Liver (tissue), 9 donors: Measurements from ENCODE around the gene DNAAF8. TPM values are rescaled to one million over a fixed set of nuclear protein-coding genes. Genes with fewer than 3 reads are reported as not detected.

ENCODE experiments used
- DNase-seq: peaks from one replicate; pipeline ENCODE4 v3.0.0-alpha.2; 2017; ENCODE audit warnings: low spot score
- H3K27ac ChIP-seq, 2 donors: one replicate each; pipeline ENCODE4 v1.7.0; 2013; ENCODE audit warnings: inconsistent platforms in 2 of 2, low read length in 2 of 2, control low read depth in 1 of 2, low read depth in 1 of 2, mild to moderate bottlenecking in 1 of 2
- H3K27me3 ChIP-seq, 4 donors: one replicate each; pipeline versions ENCODE4 v1.6.1 to v1.7.0; 2013; ENCODE audit warnings: low read length in 3 of 4, inconsistent platforms in 1 of 4, mild to moderate bottlenecking in 1 of 4, moderate library complexity in 1 of 4; ENCODE audit not compliant: control insufficient read depth in 4 of 4, insufficient read depth in 4 of 4
- H3K36me3 ChIP-seq, 4 donors: one replicate each; pipeline versions ENCODE4 v1.6.1 to v1.7.0; 2013; ENCODE audit warnings: low read length in 3 of 4, mild to moderate bottlenecking in 3 of 4, low read depth in 1 of 4, moderate library complexity in 1 of 4; ENCODE audit not compliant: control insufficient read depth in 4 of 4, insufficient read depth in 3 of 4
- H3K4me1 ChIP-seq, 4 donors: one replicate each; pipeline versions ENCODE4 v1.6.1 to v1.7.0; 2013; ENCODE audit warnings: low read length in 3 of 4, mild to moderate bottlenecking in 3 of 4, moderate library complexity in 1 of 4; ENCODE audit not compliant: control insufficient read depth in 4 of 4, insufficient read depth in 4 of 4
- H3K4me3 ChIP-seq, 3 donors: one replicate each; pipeline versions ENCODE4 v1.6.1 to v1.7.0; 2013; ENCODE audit warnings: low read length in 3 of 3, control low read depth in 1 of 3, low read depth in 1 of 3, mild to moderate bottlenecking in 1 of 3
- H3K9ac ChIP-seq, 2 donors: one replicate each; pipeline ENCODE4 v1.7.0; 2013; ENCODE audit warnings: low read length in 2 of 2, mild to moderate bottlenecking in 2 of 2, moderate library complexity in 2 of 2, control low read depth in 1 of 2, low read depth in 1 of 2
- H3K9me3 ChIP-seq, 4 donors: one replicate each; pipeline versions ENCODE4 v1.6.1 to v1.7.0; 2013; ENCODE audit warnings: low read length in 3 of 4; ENCODE audit not compliant: control insufficient read depth in 4 of 4
- EGR1 ChIP-seq, 2 donors: IDR thresholded peaks; 2 replicates each; pipeline ENCODE4 v1.6.1; 2016 to 2018; ENCODE audit warnings: antibody characterized with exemption in 2 of 2, low read depth in 2 of 2
- FOXA1 ChIP-seq: IDR thresholded peaks from 2 replicates; pipeline ENCODE4 v1.6.1; 2016; ENCODE audit warnings: antibody characterized with exemption
- FOXA2 ChIP-seq: IDR thresholded peaks from 2 replicates; pipeline ENCODE4 v1.6.1; 2016; ENCODE audit warnings: antibody characterized with exemption
- GABPA ChIP-seq, 2 donors: IDR thresholded peaks in 1 of 2; conservative IDR thresholded peaks in 1 of 2; 2 replicates each; pipeline ENCODE4 v1.6.1; 2016; ENCODE audit warnings: antibody characterized with exemption in 2 of 2, mild to moderate bottlenecking in 1 of 2, moderate library complexity in 1 of 2
- HNF4G ChIP-seq: IDR thresholded peaks from 2 replicates; pipeline ENCODE4 v1.6.1; 2016; ENCODE audit warnings: antibody characterized with exemption
- JUND ChIP-seq, 2 donors: IDR thresholded peaks; 2 replicates each; pipeline ENCODE4 v1.6.1; 2016; ENCODE audit warnings: antibody characterized with exemption in 2 of 2
- NR2F2 ChIP-seq: IDR thresholded peaks from 2 replicates; pipeline ENCODE4 v1.6.1; 2016; ENCODE audit warnings: antibody characterized with exemption
- RAD21 ChIP-seq, 2 donors: IDR thresholded peaks; 2 replicates each; pipeline ENCODE4 v1.6.1; 2016; ENCODE audit warnings: antibody characterized with exemption in 2 of 2, mild to moderate bottlenecking in 2 of 2
- RXRA ChIP-seq, 2 donors: IDR thresholded peaks; 2 replicates each; pipeline ENCODE4 v1.6.1; 2017 to 2018; ENCODE audit warnings: antibody characterized with exemption in 2 of 2, mild to moderate bottlenecking in 1 of 2
- SP1 ChIP-seq: IDR thresholded peaks from 2 replicates; pipeline ENCODE4 v1.6.1; 2018; ENCODE audit warnings: antibody characterized with exemption, mild to moderate bottlenecking
- TAF1 ChIP-seq: conservative IDR thresholded peaks from 2 replicates; pipeline ENCODE4 v1.6.1; 2016; ENCODE audit warnings: antibody characterized with exemption, mild to moderate bottlenecking
- YY1 ChIP-seq: IDR thresholded peaks from 2 replicates; pipeline ENCODE4 v1.6.1; 2016; ENCODE audit warnings: antibody characterized with exemption, mild to moderate bottlenecking
- WGBS: extraction: QIAGEN DNeasy Blood & Tissue Kit; methylation state at CpG from one replicate; pipeline ENCODE4 v1.1.7; 2013; 5-methylcytosine and 5-hydroxymethylcytosine counted together
- polyA plus RNA-seq, 2 donors: library from polyadenylated mRNA; stranded (reverse) in 1 of 2; unstranded in 1 of 2; fragments of 200-250 nt in 1 of 2; fragments of >200 nt in 1 of 2; fragmentation: Nextera tagmentation in 1 of 2; extraction: Ambion mirVana in 1 of 2; gene quantifications; one replicate each; pipeline versions ENCODE4 v1.2.1 to v1.2.3, GENCODE V29; 2013 to 2015
- total RNA-seq, 2 donors: library from RNA; depleted of rRNA; stranded (reverse); fragments of >200 nt; gene quantifications; one replicate each; pipeline ENCODE4 v1.2.3, GENCODE V29; 2014
- TF ChIP-seq, protein P1 (sequence below): fragments of 150-350 bp; IDR thresholded peaks from 2 replicates; pipeline ENCODE4 v1.5.1; 2017; ENCODE audit warnings: improper control_type of control experiment, low read depth, low read length; ENCODE audit not compliant: missing input control
- TF ChIP-seq, protein P2 (sequence below): IDR thresholded peaks from 2 replicates; pipeline ENCODE4 v1.6.1; 2016; ENCODE audit warnings: antibody characterized with exemption
- TF ChIP-seq, protein P3 (sequence below): IDR thresholded peaks from 2 replicates; pipeline ENCODE4 v1.6.1; 2016; ENCODE audit warnings: antibody characterized with exemption, mild to moderate bottlenecking
- TF ChIP-seq, protein P4 (sequence below): IDR thresholded peaks from 2 replicates; pipeline ENCODE4 v1.6.1; 2016; ENCODE audit warnings: antibody characterized with exemption
- TF ChIP-seq, protein P5 (sequence below): IDR thresholded peaks from 2 replicates; pipeline ENCODE4 v1.6.1; 2016; ENCODE audit warnings: antibody characterized with exemption
- donor health status: healthy.
- donor health status: healthy.
- donor health status: healthy.
- donor health status: healthy.
- donor health status: healthy.

Gene DNAAF8
- total and polyA plus RNA-seq, 4 donors = 0.33 to 0.75 (median 0.56) TPM

DNA sequence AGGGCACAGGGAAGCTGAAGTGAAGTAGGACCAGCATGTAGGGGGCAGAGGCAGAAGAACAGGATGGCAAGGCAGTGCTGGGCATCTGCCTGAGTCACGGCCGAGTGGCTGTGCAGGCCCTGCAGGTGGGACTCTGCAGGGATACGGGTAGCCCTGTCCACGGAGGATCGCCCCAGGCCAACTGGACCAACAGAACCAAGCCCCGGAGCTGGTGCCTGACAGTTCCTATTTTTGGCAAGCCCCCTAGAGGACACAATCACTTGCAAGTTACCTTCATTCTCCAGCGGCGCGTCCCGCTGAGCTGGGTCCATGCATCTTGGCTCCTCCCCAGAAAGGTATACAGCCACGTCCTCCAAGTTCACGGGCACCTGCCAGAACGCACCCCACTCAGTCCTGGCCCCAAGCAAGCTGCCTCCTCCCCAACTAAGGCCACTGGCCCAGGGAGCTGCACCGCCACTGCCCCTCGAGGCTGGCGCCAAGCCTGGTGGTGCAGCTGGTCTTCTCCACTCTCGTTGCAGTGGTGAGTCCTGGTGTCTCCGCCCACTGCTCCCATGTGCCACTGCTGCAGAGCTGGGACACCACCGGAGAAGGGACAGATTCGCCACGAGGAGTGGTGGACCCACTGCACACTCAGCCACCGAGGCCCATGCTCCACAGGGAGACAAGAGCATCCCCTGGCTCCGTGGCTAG lies 26.0 kb downstream of the DNAAF8 start:
- Histone ChIP-seq H3K4me1 (peaks cover 0 to 3% (median 2%) of the 10 kb centered on the region in 4 donors), H3K9me3 (no peaks in the 10 kb centered on the region), H3K9ac (no peak overlapping the region), H3K4me3 (no peak overlapping the region), H3K27me3 (no peaks in the 10 kb centered on the region), H3K27ac (no peak overlapping the region), H3K36me3 (peaks cover 12 to 63% (median 32%) of the 10 kb centered on the region in 4 donors)
- DNase-seq = no peak
- 95% methylated on average over 23 of the region's 23 CpGs for WGBS
- TF ChIP-seq, protein P1, sequence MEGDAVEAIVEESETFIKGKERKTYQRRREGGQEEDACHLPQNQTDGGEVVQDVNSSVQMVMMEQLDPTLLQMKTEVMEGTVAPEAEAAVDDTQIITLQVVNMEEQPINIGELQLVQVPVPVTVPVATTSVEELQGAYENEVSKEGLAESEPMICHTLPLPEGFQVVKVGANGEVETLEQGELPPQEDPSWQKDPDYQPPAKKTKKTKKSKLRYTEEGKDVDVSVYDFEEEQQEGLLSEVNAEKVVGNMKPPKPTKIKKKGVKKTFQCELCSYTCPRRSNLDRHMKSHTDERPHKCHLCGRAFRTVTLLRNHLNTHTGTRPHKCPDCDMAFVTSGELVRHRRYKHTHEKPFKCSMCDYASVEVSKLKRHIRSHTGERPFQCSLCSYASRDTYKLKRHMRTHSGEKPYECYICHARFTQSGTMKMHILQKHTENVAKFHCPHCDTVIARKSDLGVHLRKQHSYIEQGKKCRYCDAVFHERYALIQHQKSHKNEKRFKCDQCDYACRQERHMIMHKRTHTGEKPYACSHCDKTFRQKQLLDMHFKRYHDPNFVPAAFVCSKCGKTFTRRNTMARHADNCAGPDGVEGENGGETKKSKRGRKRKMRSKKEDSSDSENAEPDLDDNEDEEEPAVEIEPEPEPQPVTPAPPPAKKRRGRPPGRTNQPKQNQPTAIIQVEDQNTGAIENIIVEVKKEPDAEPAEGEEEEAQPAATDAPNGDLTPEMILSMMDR = no peak
- TF ChIP-seq FOXA2 (no peak), GABPA (IDR thresholded peaks at IDR 0.05 in 1 of 2, conservative IDR thresholded peaks at IDR 0.05 in 1 of 2) (no peak), JUND (IDR thresholded peaks at IDR 0.05) (no peak), NR2F2 (no peak), FOXA1 (no peak), EGR1 (IDR thresholded peaks at IDR 0.05; ENCODE audit: low read depth in 2 of 2) (no peak), RAD21 (IDR thresholded peaks at IDR 0.05) (no peak), HNF4G (no peak), TAF1 (no peak), RXRA (IDR thresholded peaks at IDR 0.05) (no peak), YY1 (no peak)
- TF ChIP-seq, protein P2, sequence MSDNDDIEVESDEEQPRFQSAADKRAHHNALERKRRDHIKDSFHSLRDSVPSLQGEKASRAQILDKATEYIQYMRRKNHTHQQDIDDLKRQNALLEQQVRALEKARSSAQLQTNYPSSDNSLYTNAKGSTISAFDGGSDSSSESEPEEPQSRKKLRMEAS = no peak
- TF ChIP-seq, protein P3, sequence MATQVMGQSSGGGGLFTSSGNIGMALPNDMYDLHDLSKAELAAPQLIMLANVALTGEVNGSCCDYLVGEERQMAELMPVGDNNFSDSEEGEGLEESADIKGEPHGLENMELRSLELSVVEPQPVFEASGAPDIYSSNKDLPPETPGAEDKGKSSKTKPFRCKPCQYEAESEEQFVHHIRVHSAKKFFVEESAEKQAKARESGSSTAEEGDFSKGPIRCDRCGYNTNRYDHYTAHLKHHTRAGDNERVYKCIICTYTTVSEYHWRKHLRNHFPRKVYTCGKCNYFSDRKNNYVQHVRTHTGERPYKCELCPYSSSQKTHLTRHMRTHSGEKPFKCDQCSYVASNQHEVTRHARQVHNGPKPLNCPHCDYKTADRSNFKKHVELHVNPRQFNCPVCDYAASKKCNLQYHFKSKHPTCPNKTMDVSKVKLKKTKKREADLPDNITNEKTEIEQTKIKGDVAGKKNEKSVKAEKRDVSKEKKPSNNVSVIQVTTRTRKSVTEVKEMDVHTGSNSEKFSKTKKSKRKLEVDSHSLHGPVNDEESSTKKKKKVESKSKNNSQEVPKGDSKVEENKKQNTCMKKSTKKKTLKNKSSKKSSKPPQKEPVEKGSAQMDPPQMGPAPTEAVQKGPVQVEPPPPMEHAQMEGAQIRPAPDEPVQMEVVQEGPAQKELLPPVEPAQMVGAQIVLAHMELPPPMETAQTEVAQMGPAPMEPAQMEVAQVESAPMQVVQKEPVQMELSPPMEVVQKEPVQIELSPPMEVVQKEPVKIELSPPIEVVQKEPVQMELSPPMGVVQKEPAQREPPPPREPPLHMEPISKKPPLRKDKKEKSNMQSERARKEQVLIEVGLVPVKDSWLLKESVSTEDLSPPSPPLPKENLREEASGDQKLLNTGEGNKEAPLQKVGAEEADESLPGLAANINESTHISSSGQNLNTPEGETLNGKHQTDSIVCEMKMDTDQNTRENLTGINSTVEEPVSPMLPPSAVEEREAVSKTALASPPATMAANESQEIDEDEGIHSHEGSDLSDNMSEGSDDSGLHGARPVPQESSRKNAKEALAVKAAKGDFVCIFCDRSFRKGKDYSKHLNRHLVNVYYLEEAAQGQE = no peak
- TF ChIP-seq, protein P4, sequence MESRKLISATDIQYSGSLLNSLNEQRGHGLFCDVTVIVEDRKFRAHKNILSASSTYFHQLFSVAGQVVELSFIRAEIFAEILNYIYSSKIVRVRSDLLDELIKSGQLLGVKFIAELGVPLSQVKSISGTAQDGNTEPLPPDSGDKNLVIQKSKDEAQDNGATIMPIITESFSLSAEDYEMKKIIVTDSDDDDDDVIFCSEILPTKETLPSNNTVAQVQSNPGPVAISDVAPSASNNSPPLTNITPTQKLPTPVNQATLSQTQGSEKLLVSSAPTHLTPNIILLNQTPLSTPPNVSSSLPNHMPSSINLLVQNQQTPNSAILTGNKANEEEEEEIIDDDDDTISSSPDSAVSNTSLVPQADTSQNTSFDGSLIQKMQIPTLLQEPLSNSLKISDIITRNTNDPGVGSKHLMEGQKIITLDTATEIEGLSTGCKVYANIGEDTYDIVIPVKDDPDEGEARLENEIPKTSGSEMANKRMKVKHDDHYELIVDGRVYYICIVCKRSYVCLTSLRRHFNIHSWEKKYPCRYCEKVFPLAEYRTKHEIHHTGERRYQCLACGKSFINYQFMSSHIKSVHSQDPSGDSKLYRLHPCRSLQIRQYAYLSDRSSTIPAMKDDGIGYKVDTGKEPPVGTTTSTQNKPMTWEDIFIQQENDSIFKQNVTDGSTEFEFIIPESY = no peak

DNA sequence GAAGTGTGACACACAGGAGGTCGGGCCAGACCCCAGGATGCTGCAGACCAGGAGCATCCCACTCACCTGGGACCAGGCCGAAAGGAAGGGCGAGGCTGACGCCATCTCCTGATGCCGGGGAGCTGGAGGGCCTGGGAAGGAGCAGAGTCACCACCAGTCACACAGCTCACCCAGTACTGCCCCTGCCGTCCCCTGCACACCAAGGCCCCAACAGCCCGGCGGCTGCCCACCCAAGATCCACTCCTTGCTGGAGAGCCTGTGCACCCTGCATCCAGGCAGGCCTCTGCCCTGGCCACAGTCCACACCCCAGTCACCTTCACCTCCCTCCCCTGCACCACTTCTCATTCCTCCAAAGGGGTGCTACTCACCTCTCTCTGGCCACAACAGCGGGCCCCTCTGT lies 27.9 kb downstream of the DNAAF8 start:
- Histone ChIP-seq H3K4me1 (peaks cover 0 to 15% (median 13%) of the 10 kb centered on the region in 4 donors), H3K36me3 (peaks cover 10 to 54% (median 27%) of the 10 kb centered on the region in 4 donors), H3K27ac (no peak overlapping the region), H3K4me3 (no peak overlapping the region), H3K27me3 (no peaks in the 10 kb centered on the region), H3K9me3 (no peaks in the 10 kb centered on the region), H3K9ac (no peak overlapping the region)
- TF ChIP-seq FOXA2 (no peak), SP1 (no peak), NR2F2 (no peak), EGR1 (IDR thresholded peaks at IDR 0.05; ENCODE audit: low read depth in 2 of 2) (no peak), JUND (IDR thresholded peaks at IDR 0.05) (no peak), YY1 (no peak), RXRA (IDR thresholded peaks at IDR 0.05) (no peak), RAD21 (IDR thresholded peaks at IDR 0.05) (no peak)
- TF ChIP-seq, protein P3 = no peak
- TF ChIP-seq, protein P1 = no peak
- TF ChIP-seq, protein P5, sequence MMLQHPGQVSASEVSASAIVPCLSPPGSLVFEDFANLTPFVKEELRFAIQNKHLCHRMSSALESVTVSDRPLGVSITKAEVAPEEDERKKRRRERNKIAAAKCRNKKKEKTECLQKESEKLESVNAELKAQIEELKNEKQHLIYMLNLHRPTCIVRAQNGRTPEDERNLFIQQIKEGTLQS = no peak
- DNase-seq = no peak
- WGBS = 95% methylated on average over 9 of the region's 9 CpGs
